ENCODE measurements around the gene ZNF814.
"Not testable (repeated sequence)": the region's sequence is repeated elsewhere in the genome, so short reads cannot be mapped to it uniquely, and the experiment has no call there.

Gene ZNF814

GRCh38 chr19:57819475-57820148 is 69.2 kb downstream of the ZNF814 start:
- peak; percentile 57 to 78 for DNase-seq (ENCODE audit: extremely low read depth in 1 of 2, low read depth in 1 of 2)

GRCh38 chr19:57818378-57818777 is 70.5 kb downstream of the ZNF814 start:
- DNase-seq (ENCODE audit: extremely low read depth in 1 of 2, low read depth in 1 of 2) = no peak

GRCh38 chr19:57817976-57818375 is 70.9 kb downstream of the ZNF814 start:
- DNase-seq (ENCODE audit: extremely low read depth in 1 of 2, low read depth in 1 of 2) = no peak

- DNase-seq (ENCODE audit: extremely low read depth in 1 of 2, low read depth in 1 of 2) = no peak
Observed at GRCh38 chr19:57816652-57817051, 72.2 kb downstream of the ZNF814 start.

DNA sequence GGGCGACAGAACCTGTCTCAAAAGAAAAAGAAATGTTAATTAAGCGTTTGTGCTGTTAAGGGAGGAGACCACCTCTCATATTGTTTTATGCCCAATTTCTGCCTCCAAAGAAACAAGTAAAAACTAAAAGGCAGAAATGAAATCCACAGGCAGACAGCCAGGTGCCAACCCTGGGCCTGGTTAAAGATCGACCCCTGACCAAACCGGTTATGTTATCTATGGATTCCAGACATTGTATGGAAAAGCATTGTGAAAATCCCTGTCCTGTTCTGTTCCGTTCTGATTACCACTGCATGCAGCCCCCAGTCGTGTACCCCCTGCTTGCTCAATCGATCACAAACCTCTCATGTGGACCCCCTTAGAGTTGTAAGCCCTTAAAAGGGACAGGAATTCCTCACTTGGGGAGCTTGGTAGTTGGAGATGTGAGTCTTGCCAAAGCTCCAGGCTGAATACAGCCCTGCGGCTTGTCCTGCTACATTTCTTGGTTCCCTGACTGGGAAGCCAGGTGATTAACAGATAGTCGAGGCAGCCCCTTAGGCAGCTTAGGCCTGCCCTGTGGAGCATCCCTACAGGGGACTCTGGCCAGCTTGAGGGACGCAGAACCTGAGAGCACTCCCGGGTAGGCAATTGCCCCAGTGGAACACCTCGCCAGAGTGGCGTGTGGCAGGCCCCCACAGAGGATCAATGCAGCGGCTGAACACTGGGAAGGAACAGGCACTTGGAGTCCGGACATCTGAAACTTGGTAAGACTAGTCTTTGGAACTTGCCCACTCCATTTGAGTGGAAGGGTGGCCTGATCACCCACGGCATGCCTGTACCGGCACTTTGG is 73.4 kb downstream of the ZNF814 start:
- no peak for DNase-seq (ENCODE audit: extremely low read depth in 1 of 2, low read depth in 1 of 2)

DNA sequence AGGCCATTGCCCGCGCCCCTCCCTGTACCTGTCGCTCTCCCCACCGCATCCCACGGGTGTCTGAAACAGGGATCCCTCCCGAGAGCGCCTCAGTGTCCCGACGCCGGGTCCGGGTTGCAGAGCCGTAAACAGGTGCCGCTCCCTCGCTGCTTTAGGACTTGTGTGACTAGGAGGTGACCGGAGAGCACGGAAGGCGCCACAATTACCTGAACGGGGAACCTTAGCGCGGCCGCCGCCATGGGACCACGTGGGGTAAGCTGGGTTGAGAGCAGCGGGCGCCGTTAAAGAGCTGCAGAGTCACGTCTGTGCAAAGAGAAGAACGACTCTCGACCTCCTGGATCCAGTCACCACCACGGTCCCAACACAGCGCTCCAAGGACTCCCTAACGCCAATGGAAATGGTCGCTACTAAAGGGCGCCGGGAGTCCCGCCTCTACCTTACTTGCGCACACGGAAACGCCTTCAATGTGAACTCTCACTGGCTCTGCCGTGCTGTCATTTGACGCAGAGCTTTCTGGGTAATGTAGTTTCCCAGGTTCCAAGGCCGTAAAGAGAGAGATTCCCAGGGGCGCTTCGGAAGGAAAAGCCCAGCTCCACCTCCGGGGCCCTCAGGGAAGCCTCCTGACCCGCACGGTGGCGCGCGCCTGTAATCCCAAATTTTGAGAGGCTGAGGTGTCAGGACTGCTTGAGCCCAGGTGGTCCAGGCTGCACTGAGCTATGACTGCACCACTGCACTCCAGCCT is 74.2 kb downstream of the ZNF814 start, which contains the start of gene ZNF552:
ZNF552 (minus strand) TSS at position 409 of the 742 bp plus-strand sequence; CDS start at position 239, 170 bp downstream.
- DNase-seq (ENCODE audit: extremely low read depth in 1 of 2, low read depth in 1 of 2) = peak in 1 of 2 donors; percentile 65

DNA sequence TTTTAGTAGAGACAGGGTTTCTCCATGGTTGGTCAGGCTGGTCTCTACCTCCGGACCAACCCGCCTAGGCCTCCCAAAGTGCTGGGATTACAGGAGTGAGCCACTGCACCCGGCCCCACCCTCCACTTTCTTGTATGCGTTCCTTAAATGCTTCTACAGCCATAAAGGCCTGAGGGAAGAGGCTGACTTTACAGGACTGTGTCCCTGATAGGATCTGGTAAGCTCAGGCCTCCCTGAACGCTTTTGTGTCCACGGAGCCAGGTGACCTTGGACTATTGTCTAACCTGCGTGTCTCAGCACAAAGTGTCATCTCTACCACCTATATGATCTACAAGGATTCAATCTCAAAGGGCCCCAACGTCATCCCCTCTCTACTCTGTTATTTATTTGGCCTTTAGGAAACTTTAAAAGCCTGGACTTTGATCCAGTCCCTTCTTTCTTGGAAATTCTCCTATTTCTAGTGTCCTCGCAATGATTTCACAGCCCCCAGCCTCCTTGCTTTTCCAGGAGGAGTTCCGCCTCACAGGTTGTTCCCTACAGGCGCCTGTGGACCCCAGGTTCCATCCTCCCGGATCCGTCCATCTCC is 74.8 kb downstream of the ZNF814 start:
- DNase-seq (ENCODE audit: extremely low read depth in 1 of 2, low read depth in 1 of 2) = no peak

GRCh38 chr19:57812975-57813820 is 75.6 kb downstream of the ZNF814 start:
- DNase-seq (ENCODE audit: extremely low read depth in 1 of 2, low read depth in 1 of 2) = not testable (repeated sequence)

DNA sequence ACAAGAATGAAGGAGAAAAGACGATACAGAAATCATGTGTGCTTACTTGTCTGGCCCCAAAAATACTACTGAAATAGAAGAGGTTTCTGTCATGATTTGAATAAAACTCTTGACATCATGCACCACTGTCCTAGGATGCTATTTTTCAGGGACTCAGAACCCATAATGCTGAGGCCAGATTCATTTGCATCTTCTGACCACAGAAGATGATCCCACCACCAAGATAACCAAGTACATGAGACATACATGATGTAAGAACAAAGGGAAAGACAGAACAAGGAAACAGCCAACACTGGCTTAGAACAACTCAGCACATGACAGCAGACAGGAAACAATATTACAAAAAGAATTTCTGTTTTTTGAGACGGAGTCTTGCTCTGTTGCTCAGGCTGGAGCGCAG is 76.6 kb downstream of the ZNF814 start:
- DNase-seq (ENCODE audit: extremely low read depth in 1 of 2, low read depth in 1 of 2) = no peak

DNA sequence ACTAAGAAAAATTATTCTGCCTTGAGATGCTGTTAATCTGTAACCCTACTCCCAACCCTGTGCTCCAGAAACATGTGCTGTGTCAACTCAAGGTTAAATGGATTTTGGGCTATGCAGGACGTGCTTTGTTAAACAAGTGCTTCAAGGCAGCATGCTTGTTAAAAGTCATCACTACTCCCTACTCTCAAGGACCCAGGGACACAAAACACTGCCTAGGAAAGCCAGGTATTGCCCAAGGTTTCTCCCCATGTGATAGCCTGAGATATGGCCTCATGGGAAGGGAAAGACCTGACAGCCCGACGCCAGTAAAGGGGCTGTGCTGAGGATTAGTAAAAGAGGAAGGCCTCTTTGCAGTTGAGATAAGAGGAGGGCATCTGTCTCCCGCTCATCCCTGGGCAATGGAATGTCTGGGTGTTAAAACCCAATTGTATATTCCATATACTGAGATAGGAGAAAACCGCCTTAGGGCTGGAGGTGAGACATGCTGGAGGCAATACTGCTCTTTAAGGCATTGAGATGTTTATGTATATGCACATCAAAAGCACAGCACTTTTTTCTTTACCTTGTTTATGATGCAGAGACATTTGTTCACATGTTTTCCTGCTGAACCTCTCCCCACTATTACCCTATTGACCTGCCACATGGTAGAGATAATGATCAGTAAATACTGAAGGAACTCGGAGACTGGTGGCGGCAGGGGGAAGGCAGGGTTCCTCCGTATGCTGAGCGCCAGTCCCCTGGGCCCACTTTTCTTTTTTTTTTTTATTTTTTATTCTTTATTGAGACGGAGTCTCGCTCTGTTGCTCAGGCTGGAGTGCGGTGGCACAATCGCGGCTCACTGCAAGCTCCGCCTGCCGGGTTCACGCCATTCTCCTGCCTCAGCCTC is 78.2 kb downstream of the ZNF814 start:
- DNase-seq (ENCODE audit: extremely low read depth in 1 of 2, low read depth in 1 of 2) = not testable (repeated sequence)

GRCh38 chr19:57807541-57807940 is 81.3 kb downstream of the ZNF814 start:
- DNase-seq (ENCODE audit: extremely low read depth in 1 of 2, low read depth in 1 of 2) = no peak

GRCh38 chr19:57803594-57804325 is 85.1 kb downstream of the ZNF814 start:
- no peak for DNase-seq (ENCODE audit: extremely low read depth in 1 of 2, low read depth in 1 of 2)

- DNase-seq (ENCODE audit: extremely low read depth in 1 of 2, low read depth in 1 of 2) = no peak
Observed at GRCh38 chr19:57803265-57803593, 85.6 kb downstream of the ZNF814 start.

GRCh38 chr19:57802269-57802668 is 86.6 kb downstream of the ZNF814 start:
- no peak for DNase-seq (ENCODE audit: extremely low read depth in 1 of 2, low read depth in 1 of 2)

- no peak for DNase-seq (ENCODE audit: extremely low read depth in 1 of 2, low read depth in 1 of 2)
Observed at GRCh38 chr19:57800696-57801095, 88.1 kb downstream of the ZNF814 start.
